ENCODE data around the gene RAP2B. TPM values are rescaled to one million over a fixed set of nuclear protein-coding genes. Genes with fewer than 3 reads are reported as not detected.
A peak's percentile ranks its signal among the peaks of the same experiment; 100 is the strongest.

Gene RAP2B
- total RNA-seq, 1 donor from 2014 or later = 11.3 TPM

- no peaks in the 10 kb centered on the region for H3K36me3 Mint-ChIP-seq (ENCODE audit: insufficient read depth)
- peaks cover 3% of the 10 kb centered on the region for H3K9me3 Mint-ChIP-seq (ENCODE audit: low read depth)
- DNase-seq (ENCODE audit: low spot score, unreplicated experiment) = no peak
- TF ChIP-seq CTCF (IDR thresholded peaks at IDR 0.05; ENCODE audit: unreplicated experiment) = no peak
- H3K27ac Mint-ChIP-seq = no peak overlapping the region
- H3K4me1 Mint-ChIP-seq (ENCODE audit: low read depth) = no peaks in the 10 kb centered on the region
- H3K27me3 Mint-ChIP-seq = no peaks in the 10 kb centered on the region
- no peak overlapping the region for H3K4me3 Mint-ChIP-seq (ENCODE audit: low read depth)
Measured at GRCh38 chr3:153129866-153130265, 32.2 kb upstream of the RAP2B start.

GRCh38 chr3:153130312-153130977 lies 31.6 kb upstream of the RAP2B start:
- no peaks in the 10 kb centered on the region for H3K27me3 Mint-ChIP-seq
- H3K27ac Mint-ChIP-seq = no peak overlapping the region
- no peak for TF ChIP-seq CTCF (IDR thresholded peaks at IDR 0.05; ENCODE audit: unreplicated experiment)

GRCh38 chr3:153137626-153138025 lies 24.4 kb upstream of the RAP2B start:
- H3K27ac Mint-ChIP-seq = no peak overlapping the region

More at GRCh38 chr3:153130312-153130977, 31.6 kb upstream of the RAP2B start:
- Mint-ChIP-seq H3K4me3 (ENCODE audit: low read depth) (no peak overlapping the region), H3K36me3 (ENCODE audit: insufficient read depth) (no peaks in the 10 kb centered on the region), H3K9me3 (ENCODE audit: low read depth) (peaks cover 3% of the 10 kb centered on the region), H3K4me1 (ENCODE audit: low read depth) (no peaks in the 10 kb centered on the region)
- DNase-seq (ENCODE audit: low spot score, unreplicated experiment) = no peak

GRCh38 chr3:153138276-153139210 lies 23.5 kb upstream of the RAP2B start:
- no peak for DNase-seq (ENCODE audit: low spot score, unreplicated experiment)
- Mint-ChIP-seq H3K27me3 (no peaks in the 10 kb centered on the region), H3K36me3 (ENCODE audit: insufficient read depth) (no peaks in the 10 kb centered on the region), H3K9me3 (ENCODE audit: low read depth) (no peaks in the 10 kb centered on the region), H3K27ac (peak overlapping the region; percentile 98), H3K4me1 (ENCODE audit: low read depth) (peaks cover 9% of the 10 kb centered on the region), H3K4me3 (ENCODE audit: low read depth) (no peak overlapping the region)
- TF ChIP-seq CTCF (IDR thresholded peaks at IDR 0.05; ENCODE audit: unreplicated experiment) = no peak

More at GRCh38 chr3:153137626-153138025, 24.4 kb upstream of the RAP2B start:
- no peaks in the 10 kb centered on the region for H3K36me3 Mint-ChIP-seq (ENCODE audit: insufficient read depth)
- H3K4me3 Mint-ChIP-seq (ENCODE audit: low read depth) = no peak overlapping the region
- no peaks in the 10 kb centered on the region for H3K27me3 Mint-ChIP-seq
- peaks cover 9% of the 10 kb centered on the region for H3K4me1 Mint-ChIP-seq (ENCODE audit: low read depth)
- no peaks in the 10 kb centered on the region for H3K9me3 Mint-ChIP-seq (ENCODE audit: low read depth)
- DNase-seq (ENCODE audit: low spot score, unreplicated experiment) = no peak
- TF ChIP-seq CTCF (IDR thresholded peaks at IDR 0.05; ENCODE audit: unreplicated experiment) = no peak

- peaks cover 9% of the 10 kb centered on the region for H3K4me1 Mint-ChIP-seq (ENCODE audit: low read depth)
- no peak for DNase-seq (ENCODE audit: low spot score, unreplicated experiment)
- H3K36me3 Mint-ChIP-seq (ENCODE audit: insufficient read depth) = no peaks in the 10 kb centered on the region
- TF ChIP-seq CTCF (IDR thresholded peaks at IDR 0.05; ENCODE audit: unreplicated experiment) = no peak
- H3K27ac Mint-ChIP-seq = no peak overlapping the region
- H3K4me3 Mint-ChIP-seq (ENCODE audit: low read depth) = no peak overlapping the region
- no peaks in the 10 kb centered on the region for H3K9me3 Mint-ChIP-seq (ENCODE audit: low read depth)
- no peaks in the 10 kb centered on the region for H3K27me3 Mint-ChIP-seq
Measured at GRCh38 chr3:153142961-153143360, 19.1 kb upstream of the RAP2B start.

All from progenitor cell of endocrine pancreas (in vitro differentiated cells).